K562 (cell line): ENCODE measurements around the gene PLPPR1.

Source experiments
- BDP1 ChIP-seq: IDR thresholded peaks from 3 replicates; pipeline ENCODE4 v1.6.1; 2011; ENCODE audit not compliant: insufficient read length, insufficient read depth
- BMI1 ChIP-seq: fragments of 150-350 bp; IDR thresholded peaks from 2 replicates; pipeline ENCODE4 v1.6.1; 2014; ENCODE audit warnings: low read length
- NUFIP1 ChIP-seq: fragments of 450-650 bp; IDR thresholded peaks from 2 replicates; pipeline ENCODE4 v1.6.1; 2018; ENCODE audit not compliant: partially characterized antibody
- POLR2AphosphoS5 ChIP-seq: IDR thresholded peaks from 2 replicates; pipeline ENCODE4 v1.6.1; 2011; ENCODE audit warnings: mild to moderate bottlenecking, low read depth, low read length, moderate library complexity; ENCODE audit not compliant: control insufficient read depth, insufficient read depth

- TF ChIP-seq BMI1 = no peak
- no peak for TF ChIP-seq BDP1
- no peak for TF ChIP-seq NUFIP1
- TF ChIP-seq POLR2AphosphoS5 = no peak
These were observed 88.6 kb downstream of the PLPPR1 start for GRCh38 chr9:101117161-101117560.
